Measurements from ENCODE around the gene COMMD1. TPM values are rescaled to one million over a fixed set of nuclear protein-coding genes. Genes with fewer than 3 reads are reported as not detected.

Gene COMMD1
- total and polyA plus RNA-seq, 4 experiments from 2014 or later: 16.7 to 63.9 (median 34.2) TPM

GRCh38 chr2:62029910-62030309 is 124.4 kb downstream of the COMMD1 start:
- Mint-ChIP-seq H3K27me3 (no peaks in the 10 kb centered on the region), H3K4me3 (no peak overlapping the region), H3K9me3 (peaks cover 0 to 4% (median 0%) of the 10 kb centered on the region in 8 donors), H3K4me1 (no peaks in the 10 kb centered on the region), H3K36me3 (peaks cover 2 to 14% of the 10 kb centered on the region in 2 donors), H3K27ac (no peak overlapping the region)
- Histone ChIP-seq H3K27ac (ENCODE audit: low read depth, low read length) (no peak overlapping the region), H3K36me3 (ENCODE audit: insufficient read depth, low read length) (no peaks in the 10 kb centered on the region), H3K4me1 (ENCODE audit: insufficient read depth, low read length) (no peaks in the 10 kb centered on the region), H3K27me3 (ENCODE audit: insufficient read depth, low read length) (no peaks in the 10 kb centered on the region), H3K9me3 (ENCODE audit: control insufficient read depth in 1 of 2, low read length in 2 of 2) (no peaks in the 10 kb centered on the region), H3K4me3 (ENCODE audit: low read length in 2 of 2) (no peak overlapping the region)
- intact Hi-C loops (cut with micrococcal nuclease): no loop called here
- CTCF ChIA-PET (ENCODE audit: partially characterized antibody): no interaction called here
- POLR2A ChIA-PET (ENCODE audit: partially characterized antibody): no interaction called here
- DNase-seq: no peak

- CTCF ChIA-PET (ENCODE audit: partially characterized antibody): no interaction called here
- intact Hi-C loops (cut with micrococcal nuclease): no loop called here
These were observed 125.4 kb downstream of the COMMD1 start for GRCh38 chr2:62030902-62031301.

GRCh38 chr2:62032096-62032495 is 126.6 kb downstream of the COMMD1 start:
- H3K27me3 ChIP-seq (ENCODE audit: insufficient read depth, low read length): no peaks in the 10 kb centered on the region
- no peaks in the 10 kb centered on the region for H3K9me3 Mint-ChIP-seq
- no peak for DNase-seq
- H3K36me3 Mint-ChIP-seq: peaks cover 0 to 6% of the 10 kb centered on the region in 2 donors
- no peaks in the 10 kb centered on the region for H3K27me3 Mint-ChIP-seq
- POLR2A ChIA-PET (ENCODE audit: partially characterized antibody): no interaction called here
- no peak overlapping the region for H3K4me3 ChIP-seq (ENCODE audit: low read length in 2 of 2)
- H3K36me3 ChIP-seq (ENCODE audit: insufficient read depth, low read length): no peaks in the 10 kb centered on the region
- H3K4me3 Mint-ChIP-seq: no peak overlapping the region
- no peaks in the 10 kb centered on the region for H3K4me1 ChIP-seq (ENCODE audit: insufficient read depth, low read length)
- no peak overlapping the region for H3K27ac Mint-ChIP-seq
- no peak overlapping the region for H3K27ac ChIP-seq (ENCODE audit: low read depth, low read length)
- CTCF ChIA-PET (ENCODE audit: partially characterized antibody): interaction anchor here (0.9 kb wide), 1 partner anchor 24 kb away, joined by 3 read pairs; no protein-coding TSS in a partner anchor
- peaks cover 0 to 3% (median 0%) of the 10 kb centered on the region in 4 donors for H3K4me1 Mint-ChIP-seq
- intact Hi-C loops (cut with micrococcal nuclease): no loop called here
- no peaks in the 10 kb centered on the region for H3K9me3 ChIP-seq (ENCODE audit: control insufficient read depth in 1 of 2, low read length in 2 of 2)

More at GRCh38 chr2:62030902-62031301, 125.4 kb downstream of the COMMD1 start:
- Mint-ChIP-seq H3K27ac (no peak overlapping the region), H3K4me1 (no peaks in the 10 kb centered on the region), H3K9me3 (peaks cover 0 to under 1% (median 0%) of the 10 kb centered on the region in 8 donors), H3K4me3 (no peak overlapping the region), H3K36me3 (peaks cover 0 to 12% of the 10 kb centered on the region in 2 donors), H3K27me3 (no peaks in the 10 kb centered on the region)
- POLR2A ChIA-PET (ENCODE audit: partially characterized antibody): no interaction called here
- H3K4me1 ChIP-seq (ENCODE audit: insufficient read depth, low read length): no peaks in the 10 kb centered on the region
- H3K36me3 ChIP-seq (ENCODE audit: insufficient read depth, low read length): no peaks in the 10 kb centered on the region
- H3K27me3 ChIP-seq (ENCODE audit: insufficient read depth, low read length): no peaks in the 10 kb centered on the region
- no peaks in the 10 kb centered on the region for H3K9me3 ChIP-seq (ENCODE audit: control insufficient read depth in 1 of 2, low read length in 2 of 2)
- no peak for DNase-seq
- no peak overlapping the region for H3K27ac ChIP-seq (ENCODE audit: low read depth, low read length)
- H3K4me3 ChIP-seq (ENCODE audit: low read length in 2 of 2): no peak overlapping the region

GRCh38 chr2:62034715-62035114 is 129.2 kb downstream of the COMMD1 start:
- no peaks in the 10 kb centered on the region for H3K27me3 Mint-ChIP-seq
- intact Hi-C loops (cut with micrococcal nuclease): no loop called here

GRCh38 chr2:62036229-62036628 is 130.8 kb downstream of the COMMD1 start:
- Histone ChIP-seq H3K36me3 (ENCODE audit: insufficient read depth, low read length) (no peaks in the 10 kb centered on the region), H3K4me1 (ENCODE audit: insufficient read depth, low read length) (peaks cover 16% of the 10 kb centered on the region), H3K4me3 (ENCODE audit: low read length in 2 of 2) (no peak overlapping the region), H3K27me3 (ENCODE audit: insufficient read depth, low read length) (no peaks in the 10 kb centered on the region), H3K27ac (ENCODE audit: low read depth, low read length) (no peak overlapping the region), H3K9me3 (ENCODE audit: control insufficient read depth in 1 of 2, low read length in 2 of 2) (no peaks in the 10 kb centered on the region)
- no peak overlapping the region for H3K27ac Mint-ChIP-seq
- DNase-seq: no peak
- ChIA-PET POLR2A (ENCODE audit: partially characterized antibody) (no interaction called here), CTCF (ENCODE audit: partially characterized antibody) (no interaction called here)
- H3K27me3 Mint-ChIP-seq: no peaks in the 10 kb centered on the region
- H3K4me1 Mint-ChIP-seq: peaks cover 11 to 22% (median 15%) of the 10 kb centered on the region in 4 donors
- intact Hi-C loops (cut with micrococcal nuclease): no loop called here
- no peak overlapping the region for H3K4me3 Mint-ChIP-seq
- no peaks in the 10 kb centered on the region for H3K9me3 Mint-ChIP-seq
- H3K36me3 Mint-ChIP-seq: peaks cover 0 to 5% of the 10 kb centered on the region in 2 donors

More at GRCh38 chr2:62034715-62035114, 129.2 kb downstream of the COMMD1 start:
- Histone ChIP-seq H3K4me3 (ENCODE audit: low read length in 2 of 2) (no peak overlapping the region), H3K4me1 (ENCODE audit: insufficient read depth, low read length) (peaks cover 13% of the 10 kb centered on the region), H3K9me3 (ENCODE audit: control insufficient read depth in 1 of 2, low read length in 2 of 2) (no peaks in the 10 kb centered on the region), H3K27me3 (ENCODE audit: insufficient read depth, low read length) (no peaks in the 10 kb centered on the region), H3K36me3 (ENCODE audit: insufficient read depth, low read length) (no peaks in the 10 kb centered on the region), H3K27ac (ENCODE audit: low read depth, low read length) (no peak overlapping the region)
- CTCF ChIA-PET (ENCODE audit: partially characterized antibody): no interaction called here
- H3K4me3 Mint-ChIP-seq: no peak overlapping the region
- DNase-seq: no peak
- no peaks in the 10 kb centered on the region for H3K9me3 Mint-ChIP-seq
- H3K27ac Mint-ChIP-seq: no peak overlapping the region
- H3K36me3 Mint-ChIP-seq: peaks cover 0 to 5% of the 10 kb centered on the region in 2 donors
- peaks cover 9 to 22% (median 14%) of the 10 kb centered on the region in 4 donors for H3K4me1 Mint-ChIP-seq
- POLR2A ChIA-PET (ENCODE audit: partially characterized antibody): no interaction called here

- Mint-ChIP-seq H3K9me3 (no peaks in the 10 kb centered on the region), H3K4me3 (no peak overlapping the region), H3K27ac (no peak overlapping the region), H3K36me3 (peaks cover 0 to 10% of the 10 kb centered on the region in 2 donors), H3K27me3 (no peaks in the 10 kb centered on the region), H3K4me1 (peaks cover 11 to 22% (median 15%) of the 10 kb centered on the region in 4 donors)
- intact Hi-C loops (cut with micrococcal nuclease): no loop called here
- no peaks in the 10 kb centered on the region for H3K36me3 ChIP-seq (ENCODE audit: insufficient read depth, low read length)
- no peaks in the 10 kb centered on the region for H3K9me3 ChIP-seq (ENCODE audit: control insufficient read depth in 1 of 2, low read length in 2 of 2)
- no peak for DNase-seq
- ChIA-PET CTCF (ENCODE audit: partially characterized antibody) (no interaction called here), POLR2A (ENCODE audit: partially characterized antibody) (no interaction called here)
- H3K4me3 ChIP-seq (ENCODE audit: low read length in 2 of 2): no peak overlapping the region
- no peak overlapping the region for H3K27ac ChIP-seq (ENCODE audit: low read depth, low read length)
- H3K4me1 ChIP-seq (ENCODE audit: insufficient read depth, low read length): peaks cover 16% of the 10 kb centered on the region
- H3K27me3 ChIP-seq (ENCODE audit: insufficient read depth, low read length): no peaks in the 10 kb centered on the region
These were observed 131.3 kb downstream of the COMMD1 start for GRCh38 chr2:62036761-62037250.

- no peaks in the 10 kb centered on the region for H3K27me3 Mint-ChIP-seq
- Histone ChIP-seq H3K27me3 (ENCODE audit: insufficient read depth, low read length) (no peaks in the 10 kb centered on the region), H3K9me3 (ENCODE audit: control insufficient read depth in 1 of 2, low read length in 2 of 2) (no peaks in the 10 kb centered on the region), H3K4me1 (ENCODE audit: insufficient read depth, low read length) (peaks cover 16% of the 10 kb centered on the region), H3K36me3 (ENCODE audit: insufficient read depth, low read length) (no peaks in the 10 kb centered on the region), H3K4me3 (ENCODE audit: low read length in 2 of 2) (no peak overlapping the region), H3K27ac (ENCODE audit: low read depth, low read length) (no peak overlapping the region)
- H3K4me3 Mint-ChIP-seq: peak overlapping the region in 1 of 8 donors; percentile 22
- CTCF ChIA-PET (ENCODE audit: partially characterized antibody): no interaction called here
- DNase-seq: peak in 1 of 5 donors; percentile 2
- POLR2A ChIA-PET (ENCODE audit: partially characterized antibody): no interaction called here
- peaks cover 0 to 10% (median under 1%) of the 10 kb centered on the region in 8 donors for H3K9me3 Mint-ChIP-seq
- H3K36me3 Mint-ChIP-seq: peaks cover 6 to 27% of the 10 kb centered on the region in 2 donors
- intact Hi-C loops (cut with micrococcal nuclease): no loop called here
- peak overlapping the region in 4 of 7 donors; percentile 12 to 59 (median 26) for H3K27ac Mint-ChIP-seq
- peaks cover 11 to 22% (median 15%) of the 10 kb centered on the region in 4 donors for H3K4me1 Mint-ChIP-seq
These were observed 133.7 kb downstream of the COMMD1 start for GRCh38 chr2:62038975-62039771.

Data from CD4-positive, alpha-beta memory T cell (primary cell).